HG02623 (cell line): ENCODE results near the gene DCST1.

Source experiments
- ATAC-seq: cut with Tn5 transposase; IDR thresholded peaks from one replicate; pipeline ENCODE4 v1.9.1; 2021; ENCODE audit warnings: moderate library complexity; ENCODE audit not compliant: unreplicated experiment

The DCST1 gene

DNA sequence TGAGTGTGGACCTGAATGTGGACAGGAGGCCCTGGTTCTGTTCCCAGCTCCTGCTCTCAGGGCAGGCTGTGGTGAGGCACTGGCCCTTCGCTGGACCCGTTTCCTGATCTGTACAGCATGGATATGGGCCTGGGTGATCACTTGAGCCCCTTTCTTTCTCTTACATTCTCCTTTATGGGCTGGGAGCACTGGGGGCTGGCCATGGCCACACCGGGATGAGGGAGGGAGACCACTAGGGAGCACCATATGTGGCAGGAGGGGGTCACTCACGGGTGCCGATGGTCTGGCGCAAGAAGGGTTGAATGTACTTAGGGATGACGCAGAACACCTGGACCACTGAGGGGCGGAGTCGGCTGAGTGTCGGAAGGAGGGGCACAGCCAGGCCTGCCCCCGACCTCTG lies 2.7 kb upstream of the DCST1 start:
- ATAC-seq = no peak

DNA sequence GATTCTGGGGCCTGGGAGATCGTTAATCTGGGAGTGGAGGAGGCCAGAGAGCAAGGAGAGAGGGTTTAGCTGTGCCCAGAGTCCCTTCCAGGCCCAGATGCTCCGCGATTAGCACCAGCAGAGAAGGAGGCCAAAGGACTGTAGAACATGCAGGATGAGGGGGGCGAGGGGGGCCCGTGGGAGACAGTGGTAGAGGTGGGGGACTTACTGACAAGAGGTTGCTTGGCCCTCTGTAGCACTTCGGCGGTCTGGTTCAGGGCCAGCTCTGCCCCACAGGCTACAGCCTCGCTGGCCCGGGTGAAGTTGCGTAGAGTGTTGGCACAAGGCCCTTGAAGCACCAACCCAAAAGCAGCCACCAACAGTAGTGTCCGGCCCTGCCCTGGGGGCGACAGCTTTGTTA lies 738 bp upstream of the DCST1 start:
- ATAC-seq = no peak

DNA sequence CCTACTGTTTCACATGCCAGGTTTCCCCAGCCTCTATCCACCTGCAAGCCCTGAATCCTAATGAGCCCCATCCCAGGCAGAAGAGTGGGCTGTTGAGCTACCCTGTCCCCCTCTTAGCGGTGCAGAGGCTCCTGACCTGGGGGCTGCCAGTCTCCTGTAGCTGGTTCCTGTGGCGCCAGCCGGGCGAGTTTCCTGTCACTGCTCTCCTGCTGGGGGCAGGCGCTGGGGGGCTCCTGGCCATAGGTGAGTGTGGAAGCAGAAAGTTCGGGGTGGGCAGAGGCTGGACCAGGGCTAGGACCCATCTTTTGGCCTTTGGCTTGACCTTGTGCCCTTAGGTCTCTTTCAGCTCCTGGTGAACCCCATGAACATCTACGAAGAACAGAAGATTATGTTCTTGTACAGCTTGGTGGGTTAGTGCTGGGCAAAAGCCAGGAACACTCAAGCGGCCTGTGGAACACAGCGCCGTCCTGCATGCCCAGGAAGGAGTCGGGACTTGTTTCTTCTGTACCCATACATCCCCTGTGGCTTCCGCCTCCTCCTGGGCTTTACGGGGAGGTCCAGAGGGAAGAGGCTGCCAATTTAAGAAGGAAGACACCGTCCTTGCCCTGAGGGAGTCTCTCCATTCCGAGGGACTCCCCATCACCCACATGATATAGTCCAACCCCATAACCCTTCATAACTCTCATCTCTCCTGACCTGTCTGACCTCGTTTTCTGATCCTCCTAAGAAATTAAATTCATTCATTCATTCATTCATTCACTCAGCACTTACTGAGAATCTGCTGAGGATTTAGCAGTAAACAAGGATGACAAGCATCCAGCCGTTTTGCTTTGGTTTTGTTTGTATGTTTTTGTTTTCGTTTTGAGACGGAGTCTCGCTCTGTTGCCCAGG lies 939 bp downstream of the DCST1 start:
- ATAC-seq = no peak

DNA sequence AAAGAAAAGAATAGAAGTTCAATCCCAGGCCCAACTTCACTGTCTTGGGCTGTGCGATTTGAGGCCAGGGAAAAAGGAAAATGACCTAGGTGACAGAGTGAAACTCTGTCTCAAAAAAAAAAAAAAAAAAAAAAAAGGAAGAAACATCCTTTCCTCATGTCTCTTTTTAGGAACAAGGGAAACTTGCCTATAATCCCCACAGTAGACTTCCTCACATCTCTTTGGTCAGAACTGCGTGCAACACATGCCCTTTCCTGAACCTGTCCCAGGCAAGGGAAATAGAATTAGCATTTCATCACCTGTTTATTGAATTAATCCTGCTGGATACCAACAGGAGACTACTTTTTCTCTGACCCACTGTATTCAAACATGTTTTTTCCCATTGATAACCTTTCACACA lies 2.3 kb downstream of the DCST1 start:
- no peak for ATAC-seq

DNA sequence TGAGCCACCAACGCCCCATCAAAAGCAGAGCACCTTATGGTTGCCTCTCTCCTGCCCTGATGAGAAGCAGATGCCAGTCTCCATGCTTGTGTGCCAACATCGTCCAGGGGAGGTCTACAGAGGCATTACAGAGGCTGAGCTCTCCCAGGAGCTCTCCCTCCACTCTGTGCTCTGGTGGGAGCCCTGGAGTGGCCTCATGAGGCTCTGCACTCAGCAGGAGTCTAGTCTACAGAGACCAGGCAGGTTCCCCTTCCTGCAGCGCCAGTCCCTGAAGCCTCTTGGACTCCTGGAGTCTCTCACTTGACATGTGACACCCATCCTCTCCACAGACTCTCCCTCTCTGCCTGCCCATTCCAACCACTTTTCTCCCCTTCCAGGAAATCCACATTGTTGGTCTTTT lies 3.4 kb downstream of the DCST1 start:
- ATAC-seq = no peak

DNA sequence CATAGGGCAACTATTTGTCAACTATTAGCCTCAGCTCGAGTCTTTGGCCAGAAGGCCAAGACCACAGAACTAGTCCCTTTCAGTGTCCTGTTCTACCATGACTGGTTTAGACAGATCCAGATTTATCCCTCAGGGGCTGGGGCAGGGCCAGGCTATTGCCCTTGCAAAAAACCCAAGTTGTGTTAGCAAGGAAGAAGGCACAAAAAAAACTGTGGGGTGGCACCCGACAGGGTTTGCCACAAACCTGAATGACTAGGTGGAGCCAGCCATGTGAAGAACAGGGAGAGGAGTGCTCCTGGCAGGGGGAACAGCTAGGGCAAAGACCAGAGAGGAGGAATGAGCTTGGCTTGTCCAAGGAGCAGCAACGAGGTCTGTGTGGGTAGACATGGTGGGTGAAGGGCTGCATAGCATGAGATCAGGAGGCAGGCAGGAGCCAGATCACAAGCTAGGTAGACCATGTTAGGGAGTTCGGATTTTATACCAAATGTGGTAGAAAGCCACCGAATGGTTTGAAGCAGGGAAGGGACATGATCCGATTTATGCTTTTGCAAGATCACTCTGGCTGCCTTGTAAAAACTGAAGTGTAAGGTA lies 4.3 kb downstream of the DCST1 start:
- no peak for ATAC-seq

DNA sequence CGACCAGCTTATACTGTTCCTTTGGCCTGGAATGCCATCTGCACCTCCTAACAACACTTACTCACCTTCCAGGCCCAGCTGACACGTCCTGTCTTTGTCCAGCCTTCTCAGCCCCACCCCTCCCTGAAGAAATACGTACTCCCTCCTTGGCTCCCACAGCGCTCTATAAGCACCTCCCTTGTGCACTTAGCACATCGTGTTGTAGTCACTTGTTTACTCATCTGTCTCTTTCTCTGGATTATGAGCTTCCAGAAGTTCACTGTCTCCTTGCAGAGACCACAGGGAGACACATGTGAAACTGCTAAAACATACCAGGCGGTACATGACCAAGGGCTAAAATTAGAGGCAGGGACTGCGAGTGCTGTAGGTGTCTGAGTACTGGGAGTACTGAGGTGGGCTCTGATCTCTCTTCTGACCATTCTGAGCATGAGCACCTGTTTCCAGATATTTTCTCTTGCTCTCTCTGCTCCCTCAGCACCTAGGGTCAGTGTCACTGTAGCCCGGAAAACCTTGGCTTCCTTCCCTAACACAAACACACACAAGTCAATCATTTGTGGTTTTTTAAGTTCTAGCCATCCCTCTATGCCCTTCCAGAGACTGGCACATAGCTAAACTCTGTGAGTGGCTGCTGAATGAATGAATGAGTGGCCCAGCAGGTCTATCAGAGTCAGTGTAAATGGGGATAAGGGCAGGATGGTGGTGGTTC lies 5.1 kb downstream of the DCST1 start:
- ATAC-seq = no peak

DNA sequence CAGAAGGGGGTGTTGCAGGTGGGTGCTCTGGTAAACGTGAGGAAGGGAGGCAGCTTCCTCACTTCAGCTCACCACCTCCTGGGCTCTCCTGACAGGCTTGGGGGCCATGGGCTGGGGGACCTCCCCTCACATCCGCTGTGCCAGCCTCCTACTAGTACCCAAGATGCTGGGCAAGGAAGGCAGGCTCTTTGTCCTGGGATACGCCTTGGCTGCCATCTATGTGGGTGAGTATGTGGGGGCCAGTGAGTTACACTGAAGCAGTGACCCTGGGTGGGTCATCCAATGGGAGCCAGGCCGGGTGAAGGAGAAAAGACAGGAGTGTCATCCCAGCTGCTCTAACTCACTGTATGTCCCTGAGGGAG lies 5.7 kb downstream of the DCST1 start:
- ATAC-seq = no peak

DNA sequence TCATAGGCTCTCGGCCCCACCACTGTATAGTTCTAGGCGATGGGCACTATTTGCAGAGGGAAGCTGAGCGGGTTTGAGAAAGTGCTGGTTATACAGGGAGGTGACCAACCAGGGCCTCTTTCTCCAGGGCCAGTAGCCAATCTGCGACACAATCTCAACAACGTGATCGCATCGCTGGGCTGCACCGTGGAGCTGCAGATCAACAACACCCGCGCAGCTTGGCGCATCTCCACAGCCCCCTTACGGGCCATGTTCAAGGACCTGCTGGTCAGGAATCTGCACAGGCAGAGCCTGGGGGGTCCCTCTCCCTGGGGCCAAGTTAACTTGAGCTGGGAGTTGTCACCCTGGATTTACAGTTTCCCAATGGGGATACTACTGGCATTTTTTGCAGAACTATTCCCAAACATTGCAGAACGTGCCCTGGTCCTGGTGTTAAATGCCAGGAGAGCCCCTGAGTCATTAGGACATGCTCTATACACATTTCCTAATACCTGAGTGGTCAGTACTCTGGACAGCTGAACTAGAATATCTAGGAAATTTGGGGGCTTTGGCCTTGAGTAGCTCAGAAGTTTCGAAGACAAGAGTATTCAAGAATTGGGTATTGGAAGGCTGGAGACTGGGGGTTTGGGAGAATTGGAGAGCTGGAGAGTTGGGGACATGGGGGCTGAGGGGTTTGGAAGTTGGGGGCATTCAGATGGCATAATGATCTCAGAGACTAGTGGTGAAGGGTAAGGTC lies 6.9 kb downstream of the DCST1 start:
- no peak for ATAC-seq

DNA sequence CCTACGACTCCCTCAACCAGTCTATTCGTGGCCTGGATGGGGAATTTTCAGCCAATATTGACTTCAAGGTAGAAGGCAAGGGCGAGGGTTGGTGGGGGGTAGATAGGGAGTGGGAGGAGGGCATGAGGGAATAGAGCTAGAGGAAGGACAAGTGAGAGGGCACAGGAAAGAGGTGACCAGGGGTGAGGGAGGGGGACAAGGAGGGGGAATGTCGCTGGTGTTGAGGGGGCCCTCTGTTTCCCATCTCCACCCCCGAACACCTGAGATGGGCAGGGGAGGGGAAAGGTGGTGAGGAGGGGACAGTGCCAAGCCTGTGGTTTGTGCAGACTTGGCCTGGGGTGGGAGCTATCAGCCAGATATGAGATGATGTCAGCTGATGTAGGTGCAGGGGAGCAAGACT lies 9.2 kb downstream of the DCST1 start:
- no peak for ATAC-seq

DNA sequence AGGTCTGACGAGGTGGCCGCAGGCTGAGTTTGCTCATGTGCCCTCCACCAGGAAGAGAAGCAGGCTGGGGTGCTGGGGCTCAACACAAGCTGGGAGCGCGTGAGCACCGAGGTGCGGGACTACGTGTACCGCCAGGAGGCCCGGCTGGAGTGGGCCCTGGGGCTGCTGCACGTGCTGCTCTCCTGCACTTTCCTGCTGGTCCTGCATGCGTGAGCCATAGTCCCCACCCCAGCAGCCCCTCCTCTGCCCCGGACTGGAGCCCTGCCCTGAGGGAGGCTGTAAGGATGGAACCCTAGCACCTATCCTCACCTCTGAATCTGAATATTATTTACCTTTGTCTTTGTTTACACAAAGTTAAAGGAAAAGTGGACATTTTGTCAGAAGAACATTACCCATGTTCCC lies 9.7 kb downstream of the DCST1 start:
- ATAC-seq = no peak

DNA sequence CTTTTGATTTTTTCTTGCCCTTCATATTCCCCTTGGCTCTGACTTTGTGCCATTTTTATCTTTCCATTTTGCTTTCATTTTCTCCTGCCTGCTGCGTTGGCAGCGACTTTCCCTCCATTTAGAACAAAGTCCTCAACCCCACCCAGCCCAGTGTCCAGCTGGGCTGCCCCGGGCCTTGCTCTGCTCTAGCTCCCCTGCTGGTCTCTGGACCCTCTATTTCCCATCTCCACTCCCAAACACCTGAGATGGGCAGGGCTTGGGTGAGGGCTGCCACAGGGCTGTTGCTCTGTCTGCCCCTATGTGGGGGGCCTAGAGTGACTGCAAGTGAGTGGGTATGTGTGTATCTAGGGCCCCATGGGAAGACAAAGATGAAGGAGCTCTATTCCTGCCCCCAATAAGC lies 10.2 kb downstream of the DCST1 start:
- ATAC-seq = no peak

DNA sequence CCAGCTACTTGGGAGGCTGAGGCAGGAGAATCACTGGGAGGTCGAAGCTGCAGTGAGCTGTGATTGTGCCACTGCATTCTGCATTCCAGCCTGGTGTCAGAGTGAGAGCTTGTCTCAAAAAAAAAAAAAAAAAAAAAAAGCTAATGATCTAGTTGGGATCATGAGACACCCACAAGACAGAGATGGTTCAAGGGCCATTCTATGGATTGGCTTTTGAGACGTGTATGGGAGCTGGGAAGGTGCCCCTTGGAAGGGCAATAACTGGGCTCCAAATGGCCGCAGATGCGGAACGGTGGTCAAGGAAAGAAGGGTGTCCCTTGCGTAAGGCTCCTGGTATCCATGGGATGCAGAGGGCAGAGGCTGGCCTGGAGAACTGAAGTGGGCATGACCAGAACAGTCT lies 10.7 kb downstream of the DCST1 start:
- no peak for ATAC-seq

DNA sequence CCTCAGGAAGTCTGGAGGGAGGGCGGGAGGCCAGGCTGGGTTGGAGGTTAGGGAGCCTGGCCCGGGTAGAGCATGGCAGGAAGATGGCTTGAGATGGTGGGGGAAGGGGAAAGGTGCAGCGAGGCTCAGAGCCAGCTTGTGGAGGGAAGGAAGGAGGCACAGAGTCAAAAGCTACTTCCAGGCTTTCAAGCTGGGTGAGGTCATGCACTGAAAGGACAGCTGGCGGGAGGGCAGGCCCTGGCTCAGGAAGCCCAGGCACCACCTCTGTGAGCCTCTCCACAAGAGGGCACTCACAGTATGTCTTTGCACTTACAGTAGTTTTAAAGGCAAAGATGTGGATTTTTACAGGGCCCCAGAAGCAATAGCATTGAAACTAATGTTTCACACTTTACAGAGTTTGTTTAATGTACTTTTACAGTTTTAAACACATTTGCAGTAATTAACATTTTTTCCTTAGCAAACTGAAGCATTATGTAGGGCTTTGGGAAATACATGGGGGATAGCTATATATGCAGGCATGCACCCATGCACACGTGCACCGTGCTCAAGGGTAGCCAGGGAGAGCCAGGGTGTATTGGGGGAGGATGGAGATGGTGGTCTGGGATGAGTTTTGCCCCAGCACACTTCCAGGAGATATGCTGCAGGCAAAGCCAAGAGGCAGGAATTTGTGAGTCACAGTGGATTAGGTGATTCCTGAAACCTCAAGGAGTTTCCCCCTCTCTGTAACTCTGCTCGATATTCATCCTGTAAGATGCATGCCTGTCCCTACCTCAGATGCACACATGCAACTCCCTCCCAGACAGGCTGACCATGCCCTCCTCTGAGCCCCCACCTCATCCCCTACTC lies 11.4 kb downstream of the DCST1 start:
- no peak for ATAC-seq

DNA sequence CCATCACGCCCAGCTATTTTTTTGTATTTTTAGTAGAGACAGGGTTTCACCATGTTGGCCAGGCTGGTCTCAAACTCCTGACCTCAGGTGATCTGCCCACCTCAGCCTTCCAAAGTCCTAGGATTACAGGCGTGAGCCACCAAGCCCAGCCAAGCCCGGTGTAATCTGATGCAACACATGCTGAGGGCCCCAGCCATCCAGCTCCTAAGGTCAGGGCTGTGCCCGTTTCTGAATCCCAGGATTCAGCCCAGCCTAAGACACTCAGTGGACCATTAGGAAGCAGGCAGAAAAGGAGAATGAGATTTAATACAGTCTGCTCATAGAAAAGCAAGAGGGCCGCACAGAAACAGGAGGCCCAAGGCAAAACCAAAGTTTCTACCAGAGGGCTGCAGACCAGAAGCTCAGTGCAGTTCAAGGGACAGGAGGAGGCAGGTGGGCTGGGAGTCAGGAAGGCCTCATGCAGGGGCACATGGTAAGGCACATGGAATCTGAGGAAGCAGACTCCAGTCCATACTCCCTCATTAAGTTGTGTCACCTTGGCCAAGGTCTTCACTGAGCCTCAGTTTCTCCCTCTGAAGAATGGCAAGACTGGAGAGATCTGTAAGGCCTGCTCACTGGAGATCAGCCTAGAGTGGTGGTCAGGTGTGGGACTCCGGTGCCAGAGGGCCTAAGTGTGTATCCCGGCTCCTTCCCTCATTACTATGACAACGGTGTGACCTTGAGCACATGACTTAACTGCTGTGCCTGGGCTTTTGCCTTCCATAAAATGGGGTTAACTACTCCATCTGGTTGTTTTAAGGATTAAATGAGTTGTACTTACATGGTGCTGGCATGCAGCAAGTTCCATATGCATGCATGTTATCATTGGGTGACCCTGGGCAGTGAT lies 15.1 kb downstream of the DCST1 start:
- no peak for ATAC-seq

DNA sequence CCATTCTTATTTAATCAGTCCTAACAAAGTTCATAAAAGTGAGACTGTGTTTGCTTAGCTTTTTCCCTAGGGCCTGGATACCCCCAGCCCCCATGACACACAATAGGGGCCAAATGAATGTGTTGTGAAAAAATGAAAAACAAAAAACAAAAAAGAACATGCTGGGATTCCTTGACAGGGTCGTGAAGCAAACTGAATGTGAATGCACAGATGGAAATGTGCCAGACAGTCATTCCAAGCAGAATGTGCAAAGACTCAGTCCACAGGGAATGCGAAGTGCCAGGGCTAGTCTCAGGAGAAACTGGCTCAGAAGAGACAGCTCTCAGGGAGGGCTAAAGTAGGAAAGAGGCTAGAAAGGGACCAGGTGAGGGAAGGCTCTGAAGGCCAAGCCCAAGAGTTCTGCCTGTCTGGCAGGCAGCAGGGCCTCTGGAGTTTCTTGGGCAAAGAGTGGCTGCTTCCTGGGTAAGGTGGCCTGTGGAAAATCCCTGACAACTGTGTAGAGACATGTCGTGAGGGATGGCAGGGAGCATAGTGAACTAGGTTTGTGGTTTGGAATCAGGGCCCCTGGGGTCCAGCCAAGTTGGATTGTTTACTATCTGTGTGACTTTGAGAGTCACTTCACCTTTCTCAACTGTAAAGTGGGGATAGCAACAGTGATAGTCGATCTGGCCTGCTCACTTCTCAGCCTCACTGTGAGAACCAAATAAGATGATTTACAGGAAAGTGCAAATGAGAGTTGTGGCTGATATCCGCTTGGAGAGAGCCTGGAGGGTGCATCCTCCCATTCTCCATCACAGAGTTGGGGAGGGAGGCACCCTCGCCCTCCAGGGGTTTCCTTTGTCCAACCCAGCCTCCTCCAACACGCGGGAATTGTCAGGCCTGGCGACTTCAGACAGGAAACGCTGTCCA lies 16.3 kb downstream of the DCST1 start:
- ATAC-seq = no peak

DNA sequence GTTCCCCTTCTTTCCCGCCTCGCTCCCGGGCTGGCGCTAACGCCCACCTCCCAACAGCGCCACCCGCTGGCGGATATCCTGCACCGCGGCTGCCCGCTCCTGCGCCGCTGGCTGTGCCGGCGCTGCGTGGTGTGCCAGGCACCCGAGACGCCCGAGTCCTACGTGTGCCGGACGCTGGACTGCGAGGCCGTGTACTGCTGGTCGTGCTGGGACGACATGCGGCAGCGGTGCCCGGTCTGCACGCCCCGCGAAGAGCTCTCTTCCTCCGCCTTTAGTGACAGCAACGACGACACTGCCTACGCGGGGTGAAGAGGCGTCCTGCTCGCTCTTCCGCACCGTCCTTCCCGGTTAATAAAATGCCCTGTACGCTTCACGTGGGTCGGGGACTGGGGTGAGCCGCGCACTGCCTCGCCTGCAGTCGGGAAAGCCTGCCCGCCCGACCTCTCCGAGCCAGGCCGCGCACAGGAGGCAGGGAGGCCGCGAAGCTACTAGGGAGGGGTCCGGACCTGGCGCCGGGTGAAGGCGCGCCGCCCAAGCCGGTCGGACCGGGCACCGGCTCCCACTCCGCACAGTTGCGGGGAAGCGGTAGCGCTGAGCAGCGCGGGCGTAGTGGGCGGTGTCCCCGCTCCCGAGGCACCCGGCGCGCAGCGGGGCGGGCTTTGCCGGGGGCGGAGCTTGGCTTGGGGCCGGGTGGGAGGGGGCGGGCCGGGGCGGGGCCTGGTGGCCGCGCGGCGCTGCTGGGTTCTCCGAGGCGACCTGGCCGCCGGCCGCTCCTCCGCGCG lies 17.1 kb downstream of the DCST1 start, which contains the start of gene ADAM15:
Gene ADAM15 (plus strand): TSS at position 757 of the 782 bp plus-strand sequence. CDS start 71 bp downstream, outside the sequence.
- peak; percentile 58 for ATAC-seq

DNA sequence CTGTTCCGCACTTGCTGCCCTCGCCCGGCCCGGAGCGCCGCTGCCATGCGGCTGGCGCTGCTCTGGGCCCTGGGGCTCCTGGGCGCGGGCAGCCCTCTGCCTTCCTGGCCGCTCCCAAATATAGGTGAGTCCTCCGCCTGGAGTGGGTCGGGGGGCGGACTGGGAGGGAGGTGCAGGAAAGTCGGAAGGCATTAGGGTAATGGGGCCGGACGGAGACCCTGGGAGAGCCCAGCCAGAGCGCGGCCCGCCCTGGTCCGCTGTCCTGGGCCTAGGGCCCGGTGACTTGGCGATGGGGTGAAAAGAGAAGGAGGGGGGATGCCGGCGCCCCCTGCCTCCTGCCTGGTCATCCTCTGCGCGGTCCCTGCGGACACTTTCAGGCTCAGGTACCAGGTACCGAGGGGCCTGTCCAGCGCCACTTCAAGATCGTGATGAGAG lies 17.7 kb downstream of the DCST1 start:
- ATAC-seq = peak; percentile 27
